ENCODE data around the gene KTN1. TPM values are rescaled to one million over a fixed set of nuclear protein-coding genes. Genes with fewer than 3 reads are reported as not detected.
A peak's percentile ranks its signal among the peaks of the same experiment; 100 is the strongest.

The KTN1 gene
- total RNA-seq, 1 experiment from 2014 or later = 199 TPM

- ChIA-PET CTCF (no interaction called here), POLR2A (ENCODE audit: low non-redundant PET) (no interaction called here)
Observed at GRCh38 chr14:55720796-55721195, 140.8 kb downstream of the KTN1 start.

DNA sequence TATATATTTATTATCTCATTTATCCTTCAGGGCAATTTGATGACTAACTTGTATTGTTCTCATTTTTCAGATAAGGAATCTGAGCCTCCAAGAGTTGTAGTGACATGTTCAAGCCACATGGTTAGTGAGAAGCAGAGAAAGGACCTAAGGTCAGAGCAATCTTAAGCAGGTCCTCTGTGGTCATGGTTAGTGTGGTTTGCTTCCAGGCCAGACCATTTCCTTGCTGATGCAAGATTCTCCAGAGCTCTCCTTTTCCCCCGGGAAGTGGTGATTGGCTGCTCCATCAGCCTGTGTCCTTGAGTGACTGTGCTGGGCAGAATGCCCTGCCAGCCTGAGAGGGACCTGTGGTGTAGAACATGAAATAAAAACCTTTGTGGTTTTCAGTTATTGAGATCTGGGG is 141.3 kb downstream of the KTN1 start:
- POLR2A ChIA-PET (ENCODE audit: low non-redundant PET) = no interaction called here
- peak; percentile 32 for DNase-seq (ENCODE audit: low spot score)
- no peak overlapping the region for H3K27ac ChIP-seq (ENCODE audit: low read depth, low read length, poor library complexity, severe bottlenecking)

More at GRCh38 chr14:55720796-55721195, 140.8 kb downstream of the KTN1 start:
- intact Hi-C loops (cut with micrococcal nuclease; ENCODE audit: unreplicated experiment) = no loop called here
- no TSS peak for BruUV-seq (replicated peaks)
- Histone ChIP-seq H3K9me3 (ENCODE audit: low read depth, low read length, poor library complexity, severe bottlenecking) (no peaks in the 10 kb centered on the region), H3K27me3 (replicated peaks; ENCODE audit: insufficient read depth, low read depth, low read length, poor library complexity) (no peaks in the 10 kb centered on the region), H3K36me3 (ENCODE audit: insufficient read depth, low read length, poor library complexity, severe bottlenecking) (no peaks in the 10 kb centered on the region), H3K27ac (ENCODE audit: low read depth, low read length, poor library complexity, severe bottlenecking) (no peak overlapping the region), H3K4me1 (ENCODE audit: insufficient read depth, low read length, poor library complexity, severe bottlenecking) (peaks cover 36% of the 10 kb centered on the region), H3K4me3 (ENCODE audit: low read depth, low read length, poor library complexity, severe bottlenecking) (no peak overlapping the region)
- DNase-seq (ENCODE audit: low spot score) = no peak
- TF ChIP-seq CTCF (conservative IDR thresholded peaks at IDR 0.05; ENCODE audit: low read depth, low read length) (no peak), EZH2 (IDR thresholded peaks at IDR 0.05; ENCODE audit: borderline replicate concordance, low read depth, low read length, poor library complexity, severe bottlenecking) (no peak)

DNA sequence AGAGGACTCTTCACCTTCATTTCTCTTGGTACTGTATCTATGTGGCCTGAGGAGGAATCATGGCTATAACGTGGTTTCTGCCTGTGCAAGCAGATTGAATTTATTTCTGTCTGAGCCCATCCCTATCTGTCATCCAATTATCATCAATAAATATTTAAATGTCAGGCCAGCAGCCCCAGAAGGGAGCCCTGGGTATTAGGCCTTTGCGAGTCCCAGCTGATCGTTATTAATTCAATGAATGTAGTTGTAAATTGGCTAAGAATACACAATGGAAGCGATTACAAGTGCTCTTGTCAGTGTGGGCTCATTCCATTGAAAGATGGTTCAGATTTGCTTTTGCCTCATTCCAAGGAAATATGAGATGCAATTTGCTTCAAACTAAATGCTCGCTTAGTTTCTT is 142.0 kb downstream of the KTN1 start:
- Histone ChIP-seq H3K9me3 (ENCODE audit: low read depth, low read length, poor library complexity, severe bottlenecking) (no peaks in the 10 kb centered on the region), H3K4me3 (ENCODE audit: low read depth, low read length, poor library complexity, severe bottlenecking) (no peak overlapping the region), H3K27me3 (replicated peaks; ENCODE audit: insufficient read depth, low read depth, low read length, poor library complexity) (no peaks in the 10 kb centered on the region), H3K27ac (ENCODE audit: low read depth, low read length, poor library complexity, severe bottlenecking) (no peak overlapping the region), H3K36me3 (ENCODE audit: insufficient read depth, low read length, poor library complexity, severe bottlenecking) (no peaks in the 10 kb centered on the region), H3K4me1 (ENCODE audit: insufficient read depth, low read length, poor library complexity, severe bottlenecking) (peaks cover 27% of the 10 kb centered on the region)
- CTCF ChIA-PET = interaction anchor here (0.7 kb wide), 1 partner anchor 284 kb away, joined by 3 read pairs; no protein-coding TSS in a partner anchor
- POLR2A ChIA-PET (ENCODE audit: low non-redundant PET) = no interaction called here
- no peak for TF ChIP-seq EZH2 (IDR thresholded peaks at IDR 0.05; ENCODE audit: borderline replicate concordance, low read depth, low read length, poor library complexity, severe bottlenecking)
- no peak for TF ChIP-seq CTCF (conservative IDR thresholded peaks at IDR 0.05; ENCODE audit: low read depth, low read length)
- intact Hi-C loops (cut with micrococcal nuclease; ENCODE audit: unreplicated experiment) = no loop called here
- no peak for DNase-seq (ENCODE audit: low spot score)
- BruUV-seq (replicated peaks) = no TSS peak

More for the DNA sequence above, 141.3 kb downstream of the KTN1 start:
- intact Hi-C loops (cut with micrococcal nuclease; ENCODE audit: unreplicated experiment) = no loop called here
- no peaks in the 10 kb centered on the region for H3K36me3 ChIP-seq (ENCODE audit: insufficient read depth, low read length, poor library complexity, severe bottlenecking)
- CTCF ChIA-PET = no interaction called here
- no peak overlapping the region for H3K4me3 ChIP-seq (ENCODE audit: low read depth, low read length, poor library complexity, severe bottlenecking)
- no peaks in the 10 kb centered on the region for H3K9me3 ChIP-seq (ENCODE audit: low read depth, low read length, poor library complexity, severe bottlenecking)
- no TSS peak for BruUV-seq (replicated peaks)
- peaks cover 30% of the 10 kb centered on the region for H3K4me1 ChIP-seq (ENCODE audit: insufficient read depth, low read length, poor library complexity, severe bottlenecking)
- no peaks in the 10 kb centered on the region for H3K27me3 ChIP-seq (replicated peaks; ENCODE audit: insufficient read depth, low read depth, low read length, poor library complexity)
- TF ChIP-seq EZH2 (IDR thresholded peaks at IDR 0.05; ENCODE audit: borderline replicate concordance, low read depth, low read length, poor library complexity, severe bottlenecking) (no peak), CTCF (conservative IDR thresholded peaks at IDR 0.05; ENCODE audit: low read depth, low read length) (no peak)

Data from A673 (cell line).